HT-29 (cell line): ENCODE results near the gene TCF21. TPM values are rescaled to one million over a fixed set of nuclear protein-coding genes. Genes with fewer than 3 reads are reported as not detected.

Experiments
- DNase-seq: peaks from one replicate; pipeline ENCODE4 v3.0.0-alpha.2; 2015; ENCODE audit warnings: low spot score
- total RNA-seq: library from RNA; depleted of rRNA; stranded (reverse); fragments of >200 nt; shearing (Covaris generic); gene quantifications from 2 replicates; pipeline ENCODE4 v1.2.3, GENCODE V29; 2014

Gene TCF21
- total RNA-seq, 1 experiment from 2014 or later, result 0.76 TPM

- DNase-seq, result no peak
Observed at GRCh38 chr6:133889557-133890403, 867 bp downstream of the TCF21 start.

GRCh38 chr6:133890711-133891148, 1.8 kb downstream of the TCF21 start:
- DNase-seq, result no peak

- peak; percentile 61 for DNase-seq
Observed at GRCh38 chr6:133891149-133891926, 2.4 kb downstream of the TCF21 start.

- DNase-seq, result peak; percentile 21
Observed at GRCh38 chr6:133891927-133892812, 3.3 kb downstream of the TCF21 start.

DNA sequence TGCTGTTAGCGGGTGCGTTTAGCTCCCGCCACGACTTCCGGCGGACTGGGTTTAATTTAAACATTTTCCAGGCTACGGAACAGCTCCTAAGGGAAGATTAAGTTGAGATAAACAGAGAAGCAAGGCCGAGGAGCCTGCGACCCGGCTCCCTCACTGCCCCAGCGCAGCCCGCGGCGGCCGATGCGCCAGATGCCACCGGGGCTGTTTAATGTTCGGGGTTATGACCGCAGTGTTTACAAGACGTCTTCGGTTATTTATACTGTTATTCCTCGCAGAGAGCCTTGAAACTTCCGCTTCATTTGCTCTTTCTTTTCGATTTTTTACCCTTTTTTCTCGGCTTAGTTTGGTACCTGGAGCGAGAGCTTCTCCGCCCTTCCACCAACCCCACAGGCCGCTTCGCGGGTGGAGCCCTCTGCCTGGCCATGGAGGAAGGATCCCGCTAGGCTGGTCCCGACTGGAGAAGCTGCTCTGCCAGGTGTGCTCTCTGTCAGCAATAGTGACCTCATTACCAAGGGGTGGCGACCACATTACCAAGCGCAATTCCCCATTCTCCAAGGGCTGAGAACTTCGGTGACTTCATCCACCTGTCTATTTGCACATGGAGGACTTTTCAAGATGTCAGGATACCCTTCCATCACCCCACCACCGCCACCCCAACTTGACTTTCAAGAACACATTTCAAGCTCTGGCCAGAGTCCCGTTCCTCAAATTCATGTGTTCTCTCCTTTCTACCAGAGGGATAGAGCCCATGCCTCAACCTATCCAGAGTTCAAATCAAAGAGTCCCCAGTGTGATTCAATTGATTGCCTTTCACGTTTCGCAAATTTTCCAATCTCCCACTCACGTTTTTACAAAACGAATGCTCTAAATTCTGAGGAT, 4.1 kb downstream of the TCF21 start:
- DNase-seq, result no peak

DNA sequence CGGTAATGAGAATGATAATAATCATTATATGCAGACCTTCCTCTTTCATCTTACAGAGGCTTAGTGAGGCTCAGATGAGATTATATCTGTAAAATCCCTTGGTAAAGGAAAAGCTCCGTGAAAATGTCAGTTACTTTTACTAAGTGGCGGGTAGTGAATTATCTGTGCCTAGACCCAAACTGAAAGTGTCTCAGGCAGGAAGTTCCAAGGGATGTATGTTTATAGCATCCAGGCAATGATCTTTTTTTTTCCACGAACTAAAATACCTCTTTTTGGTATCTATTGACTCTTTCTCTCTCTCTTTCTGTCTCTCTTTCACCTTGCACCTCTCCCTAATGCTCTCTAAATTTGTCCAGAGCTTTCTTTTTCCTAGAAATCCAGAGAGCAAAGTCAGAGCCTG, 5.0 kb downstream of the TCF21 start:
- no peak for DNase-seq

- no peak for DNase-seq
Observed at GRCh38 chr6:133894369-133894768, 5.5 kb downstream of the TCF21 start.

- peak; percentile 49 for DNase-seq
Observed at GRCh38 chr6:133894795-133895358, 6.0 kb downstream of the TCF21 start.

DNA sequence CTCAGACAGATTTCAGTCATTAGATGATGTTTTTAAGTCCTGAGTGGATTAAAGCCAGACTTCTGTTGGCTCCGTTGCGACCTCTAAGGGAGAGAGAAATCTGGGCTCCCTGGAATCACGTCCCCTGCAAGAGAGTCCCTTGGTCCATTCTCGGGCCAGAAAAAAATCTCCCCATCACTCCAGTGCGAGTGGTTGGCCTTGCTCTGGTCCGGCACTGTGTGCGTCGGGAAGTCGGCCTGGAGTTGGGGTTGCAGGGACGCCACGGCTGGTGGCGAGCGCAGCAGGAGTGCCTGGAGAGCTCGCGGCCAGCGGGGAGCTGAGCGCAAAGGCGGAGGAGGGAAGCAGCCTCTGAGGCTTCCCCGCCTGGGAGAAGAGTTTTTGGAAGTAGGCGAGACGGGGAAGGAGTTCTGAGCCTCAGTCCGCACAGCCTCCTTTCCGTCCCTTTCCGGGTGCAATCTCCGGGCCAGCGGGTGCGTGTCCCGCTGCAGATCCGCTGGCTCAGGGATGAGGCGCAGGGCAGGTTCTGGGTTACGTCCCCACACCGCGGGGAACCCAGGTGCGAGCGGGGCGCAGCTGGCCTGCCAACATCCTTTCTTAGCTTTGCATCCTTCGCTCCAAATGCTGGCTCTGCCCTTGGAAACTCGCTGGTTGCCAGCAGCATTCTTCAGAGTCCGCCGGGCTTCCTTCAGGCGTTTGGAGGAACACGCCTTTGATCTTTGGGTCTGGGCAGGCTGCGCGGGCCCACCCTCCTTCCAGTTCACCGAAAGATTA, 6.8 kb downstream of the TCF21 start:
- DNase-seq, result peak; percentile 74

DNA sequence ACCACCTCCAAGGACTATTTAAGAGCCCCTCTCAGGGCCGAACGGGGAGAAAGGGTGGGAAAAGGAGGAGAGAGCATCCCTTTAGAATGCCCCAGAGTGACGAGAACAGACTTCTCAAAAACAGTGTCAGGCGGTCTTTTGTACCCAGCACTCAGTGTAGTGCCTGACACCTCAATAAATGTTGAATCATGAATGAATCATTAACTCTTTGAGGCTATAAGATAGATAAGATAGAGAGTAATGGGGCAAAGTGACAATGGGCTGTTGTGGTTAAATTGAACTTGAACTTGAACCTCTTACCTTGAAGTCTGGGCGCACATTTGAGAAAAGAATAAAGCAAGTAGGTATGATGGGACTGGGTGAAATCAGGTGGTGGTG, 7.4 kb downstream of the TCF21 start:
- DNase-seq, result peak; percentile 66

GRCh38 chr6:133898263-133898662, 9.3 kb downstream of the TCF21 start:
- DNase-seq, result no peak

DNA sequence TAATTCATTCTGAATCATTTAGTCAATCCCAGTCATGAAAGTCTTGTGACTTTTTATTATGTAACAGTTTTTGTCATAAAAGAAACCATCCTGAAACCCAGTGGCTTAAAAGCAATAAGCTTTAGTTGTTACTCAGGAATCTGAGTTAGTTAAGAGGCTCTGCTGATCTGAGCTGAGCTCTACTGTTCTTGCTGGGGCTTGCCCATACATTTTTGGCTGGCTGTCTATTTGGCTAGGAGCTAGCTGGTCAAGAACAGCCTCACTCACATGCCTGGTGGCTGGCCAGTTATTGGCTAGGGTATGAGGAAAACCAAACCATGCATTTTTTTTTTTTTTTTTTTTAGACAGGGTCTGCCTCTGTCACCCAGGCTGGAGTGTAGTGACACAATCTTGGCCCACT, 10.6 kb downstream of the TCF21 start:
- DNase-seq, result no peak

GRCh38 chr6:133903855-133904254, 14.9 kb downstream of the TCF21 start:
- no peak for DNase-seq

- peak; percentile 53 for DNase-seq
Observed at GRCh38 chr6:133906050-133906449, 17.1 kb downstream of the TCF21 start.

GRCh38 chr6:133916650-133917151, 27.8 kb downstream of the TCF21 start:
- peak; percentile 94 for DNase-seq

DNA sequence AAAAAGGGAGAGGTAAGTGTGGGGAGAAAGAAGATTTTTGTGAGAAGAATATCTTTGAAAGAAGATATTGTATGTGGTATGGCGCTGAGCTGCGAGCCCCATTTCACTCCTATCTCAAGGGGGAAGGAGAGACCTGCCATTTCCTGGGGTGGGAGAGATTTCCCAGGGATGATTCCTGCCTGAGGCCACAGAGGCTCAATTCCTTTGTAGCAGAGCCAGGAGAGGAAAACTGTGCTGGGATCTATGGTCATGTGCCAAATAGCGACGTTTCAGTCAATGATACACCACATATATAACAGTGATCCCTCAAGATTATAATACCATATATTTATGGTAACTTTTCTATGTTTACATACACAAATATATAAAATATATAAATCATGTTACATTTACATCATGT, 28.9 kb downstream of the TCF21 start:
- no peak for DNase-seq

GRCh38 chr6:133918208-133918930, 29.5 kb downstream of the TCF21 start:
- no peak for DNase-seq

DNA sequence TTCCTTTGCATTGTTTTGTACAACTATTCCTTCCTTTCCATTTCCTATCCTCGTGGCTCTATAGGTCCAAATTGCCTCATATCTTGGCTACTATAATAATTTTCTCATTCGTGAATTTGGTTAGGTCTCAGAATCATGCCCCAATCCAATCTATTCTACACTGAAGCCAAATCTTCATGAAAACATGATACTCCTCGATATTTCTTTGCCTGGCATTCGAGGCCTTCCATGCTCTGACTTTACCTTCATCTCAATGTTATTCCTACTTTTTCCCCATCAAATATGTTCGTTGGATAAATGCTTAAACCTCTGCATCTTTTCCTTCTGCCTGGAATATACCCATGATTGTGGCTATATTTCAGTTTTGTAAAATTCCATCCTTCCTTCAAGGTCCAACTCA, 30.4 kb downstream of the TCF21 start:
- no peak for DNase-seq
